ENCODE measurements around the gene SV2C.
"Not testable (repeated sequence)": the region's sequence is repeated elsewhere in the genome, so short reads cannot be mapped to it uniquely, and the experiment has no call there.

SV2C gene, protein sequence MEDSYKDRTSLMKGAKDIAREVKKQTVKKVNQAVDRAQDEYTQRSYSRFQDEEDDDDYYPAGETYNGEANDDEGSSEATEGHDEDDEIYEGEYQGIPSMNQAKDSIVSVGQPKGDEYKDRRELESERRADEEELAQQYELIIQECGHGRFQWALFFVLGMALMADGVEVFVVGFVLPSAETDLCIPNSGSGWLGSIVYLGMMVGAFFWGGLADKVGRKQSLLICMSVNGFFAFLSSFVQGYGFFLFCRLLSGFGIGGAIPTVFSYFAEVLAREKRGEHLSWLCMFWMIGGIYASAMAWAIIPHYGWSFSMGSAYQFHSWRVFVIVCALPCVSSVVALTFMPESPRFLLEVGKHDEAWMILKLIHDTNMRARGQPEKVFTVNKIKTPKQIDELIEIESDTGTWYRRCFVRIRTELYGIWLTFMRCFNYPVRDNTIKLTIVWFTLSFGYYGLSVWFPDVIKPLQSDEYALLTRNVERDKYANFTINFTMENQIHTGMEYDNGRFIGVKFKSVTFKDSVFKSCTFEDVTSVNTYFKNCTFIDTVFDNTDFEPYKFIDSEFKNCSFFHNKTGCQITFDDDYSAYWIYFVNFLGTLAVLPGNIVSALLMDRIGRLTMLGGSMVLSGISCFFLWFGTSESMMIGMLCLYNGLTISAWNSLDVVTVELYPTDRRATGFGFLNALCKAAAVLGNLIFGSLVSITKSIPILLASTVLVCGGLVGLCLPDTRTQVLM
- total RNA-seq: 0 to 0.39 (median 0.27) reads per million in 4 donors

- peak in 1 of 5 donors; percentile 54 for DNase-seq
These were observed at the start of gene SV2C for GRCh38 chr5:76082772-76083554. Gene SV2C (plus strand): TSS chr5:76083383. CDS start chr5:76131751, 48,368 bp downstream.

GRCh38 chr5:76037736-76038151 lies 45.4 kb upstream of the SV2C start:
- peak in 1 of 5 donors; percentile 33 for DNase-seq

- no peak for DNase-seq
These were observed 45.0 kb upstream of the SV2C start for GRCh38 chr5:76038212-76038611.

- DNase-seq: peak in 1 of 5 donors; percentile 12
These were observed 42.4 kb upstream of the SV2C start for GRCh38 chr5:76040806-76041205.

DNA sequence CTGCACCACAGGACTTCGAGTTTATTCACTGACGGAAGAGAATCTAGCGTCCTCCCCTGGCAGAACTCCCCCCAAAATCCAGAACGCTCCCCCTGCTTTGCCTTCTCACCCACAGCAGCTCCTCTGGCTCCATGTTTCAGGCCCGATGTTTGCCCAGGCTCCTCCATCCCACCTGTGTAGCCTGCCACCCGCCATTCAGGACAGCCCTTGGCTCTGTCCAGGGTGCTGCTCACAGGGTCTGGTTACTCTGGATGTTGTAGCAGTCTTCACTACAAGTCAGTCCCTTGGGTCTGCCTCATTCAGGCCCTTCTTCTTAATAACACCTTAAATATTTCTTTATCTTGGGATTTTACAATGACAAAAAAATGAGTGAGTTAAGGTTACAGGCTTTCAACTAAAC lies 41.3 kb upstream of the SV2C start:
- no peak for DNase-seq

GRCh38 chr5:76046741-76047140 lies 36.4 kb upstream of the SV2C start:
- no peak for DNase-seq

GRCh38 chr5:76050134-76050533 lies 33.0 kb upstream of the SV2C start:
- DNase-seq: no peak

- no peak for DNase-seq
These were observed 20.6 kb upstream of the SV2C start for GRCh38 chr5:76062502-76063041.

- DNase-seq: no peak
These were observed 17.9 kb upstream of the SV2C start for GRCh38 chr5:76065258-76065657.

- DNase-seq: no peak
These were observed 14.0 kb upstream of the SV2C start for GRCh38 chr5:76069061-76069735.

DNA sequence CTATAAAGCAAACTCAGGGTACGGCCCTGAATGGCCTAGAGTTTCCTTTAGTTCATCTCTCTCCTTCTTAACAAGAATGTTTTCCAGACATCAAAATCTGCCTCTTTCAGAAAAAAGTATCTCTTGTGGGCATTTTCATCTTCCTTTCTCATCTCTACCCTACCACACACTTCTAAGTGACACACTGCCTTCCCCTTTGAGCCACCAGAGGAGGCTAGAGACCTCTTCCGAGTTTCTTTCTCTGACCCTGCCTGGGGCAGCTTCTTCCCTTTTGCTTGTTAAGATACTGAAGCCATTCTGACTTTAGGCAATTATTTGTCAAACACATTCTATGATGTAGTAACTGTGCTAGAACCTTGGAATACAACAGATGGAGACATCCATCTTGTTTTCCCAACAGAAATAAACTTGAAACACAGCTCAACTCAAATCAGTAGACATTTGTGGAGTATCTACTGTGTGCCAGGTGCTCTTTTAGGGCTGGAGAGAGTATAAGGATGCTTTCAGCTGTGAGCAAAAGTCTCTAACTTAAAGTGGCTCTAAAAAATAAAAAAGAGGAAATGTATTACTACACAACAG lies 8.6 kb upstream of the SV2C start:
- DNase-seq: peak in 1 of 5 donors; percentile 53

- no peak for DNase-seq
These were observed 1.1 kb upstream of the SV2C start for GRCh38 chr5:76081811-76082771.

GRCh38 chr5:76083555-76084495 lies 642 bp downstream of the SV2C start:
- peak in 1 of 5 donors; percentile 34 for DNase-seq

DNA sequence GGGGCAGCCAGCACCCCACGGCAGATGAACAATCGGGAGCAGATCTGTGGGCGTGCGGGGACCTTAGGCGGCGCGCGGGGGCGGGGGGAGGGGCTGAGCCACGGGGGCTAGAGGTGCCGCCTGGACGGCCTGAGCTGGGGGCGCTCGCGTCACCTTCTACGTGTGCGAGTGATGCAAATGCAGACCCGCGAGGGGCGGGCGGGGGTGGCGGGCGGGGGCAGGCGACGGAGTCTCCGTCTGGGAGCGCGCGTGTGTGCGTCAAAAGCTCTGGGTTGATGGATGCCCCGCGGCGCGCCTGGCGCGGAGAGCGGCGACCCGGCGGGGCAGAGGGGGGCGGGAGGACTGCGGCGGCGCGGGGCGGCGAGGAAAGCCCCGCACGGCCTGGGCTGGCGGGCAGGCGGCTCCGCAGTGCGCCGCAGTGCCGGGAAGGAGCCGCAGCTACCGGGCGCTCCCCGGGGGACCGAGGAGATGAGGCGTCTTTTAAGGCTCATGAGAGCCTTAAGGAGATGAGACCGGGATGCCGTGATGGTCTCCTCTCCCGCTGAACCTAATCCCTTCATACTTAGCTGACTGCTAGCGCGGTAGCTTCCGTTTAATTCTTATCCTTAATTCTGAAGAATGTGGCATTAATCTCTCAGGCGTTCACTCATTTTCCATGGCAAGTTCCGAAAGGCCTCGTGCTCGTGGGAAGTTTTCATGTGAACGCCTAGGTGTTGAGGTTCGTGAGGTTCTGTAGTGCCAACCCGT lies 1.5 kb downstream of the SV2C start:
- DNase-seq: peak in 1 of 5 donors; percentile 6

GRCh38 chr5:76085243-76085579 lies 2.0 kb downstream of the SV2C start:
- no peak for DNase-seq

DNA sequence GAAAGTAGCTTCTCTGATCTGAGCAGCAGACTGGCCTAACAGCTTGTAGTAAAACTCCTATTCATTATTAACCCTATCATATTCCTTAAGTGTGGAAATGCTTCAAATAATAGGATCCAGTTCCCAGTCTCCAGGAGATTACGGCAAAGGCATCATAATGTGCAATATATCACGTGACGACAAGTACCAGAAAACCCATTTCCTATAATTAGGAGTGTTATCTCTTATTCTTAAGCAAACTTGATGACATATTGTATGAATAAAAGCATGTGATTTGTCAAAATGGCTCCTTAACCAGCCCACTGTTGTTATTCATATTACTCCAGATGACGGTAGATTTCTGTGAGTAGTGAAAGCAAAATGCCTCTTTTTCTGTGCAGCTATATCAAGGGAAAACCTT lies 2.9 kb downstream of the SV2C start:
- DNase-seq: no peak

- DNase-seq: not testable (repeated sequence)
These were observed 6.0 kb downstream of the SV2C start for GRCh38 chr5:76089156-76089555.

DNA sequence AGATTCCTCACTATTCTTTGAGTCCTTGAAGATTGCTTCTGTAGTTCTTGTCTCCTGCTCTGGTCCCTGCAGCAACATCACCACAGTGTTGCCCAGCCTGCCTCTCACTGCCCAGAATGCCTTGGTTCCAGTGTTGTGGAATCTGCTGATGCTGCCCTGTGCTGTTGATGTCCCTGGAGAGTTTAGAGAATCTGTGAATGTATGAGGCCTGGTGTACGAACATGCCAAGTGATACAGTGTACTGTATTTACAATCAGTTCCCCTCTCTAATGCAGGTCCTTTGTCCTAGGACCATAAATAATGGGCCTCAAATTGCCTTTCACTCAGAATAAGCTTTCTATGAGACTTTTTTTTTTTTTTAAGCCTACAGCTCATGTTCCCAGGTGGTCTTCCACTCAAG lies 8.2 kb downstream of the SV2C start:
- DNase-seq: no peak

DNA sequence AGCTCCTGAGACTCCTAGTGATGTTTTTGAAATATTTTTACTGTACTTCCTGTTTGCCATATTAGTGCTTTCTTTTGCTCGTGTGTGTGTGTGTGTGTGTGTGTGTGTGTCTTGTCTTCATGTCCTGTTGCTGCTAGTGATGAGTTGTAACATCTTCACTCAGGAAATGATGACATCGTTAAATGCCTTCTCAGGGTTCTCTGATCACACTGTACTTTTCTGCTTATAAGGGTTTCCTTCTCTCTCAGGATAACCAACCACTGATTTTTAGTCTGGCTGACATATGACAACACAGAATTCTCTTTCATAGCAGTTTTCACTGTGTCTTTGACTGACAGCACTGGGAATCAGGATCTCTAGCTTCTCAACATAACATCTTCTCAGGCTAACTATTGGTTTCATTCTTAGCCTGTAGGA lies 16.1 kb downstream of the SV2C start:
- DNase-seq: peak in 2 of 5 donors; percentile 18 to 93

Measured in T-helper 1 cell (primary cell).